Adipose tissue (tissue), 3 donors: ENCODE data around the gene SEC31A. TPM values are rescaled to one million over a fixed set of nuclear protein-coding genes. Genes with fewer than 3 reads are reported as not detected.
A peak's percentile ranks its signal among the peaks of the same experiment; 100 is the strongest.
"Not testable (repeated sequence)": the region's sequence is repeated elsewhere in the genome, so short reads cannot be mapped to it uniquely, and the experiment has no call there.

Source experiments
- H3K27ac ChIP-seq: one replicate; pipeline ENCODE4 v1.5.1; 2013; ENCODE audit warnings: low read depth, low read length
- WGBS, 3 donors: extraction: QIAGEN DNeasy Blood & Tissue Kit; methylation state at CpG; one replicate each; pipeline ENCODE4 v1.1.7; 2013; 5-methylcytosine and 5-hydroxymethylcytosine counted together
- polyA plus RNA-seq, 3 donors: library from polyadenylated mRNA; stranded (reverse); fragments of 200-250 nt; gene quantifications; one replicate each; pipeline ENCODE4 v1.2.3, GENCODE V29; 2013
- donor health status: healthy with polysubstance abuse.
- donor health status: Bipolar disorder and iron deficiency.
- donor health status: healthy.

SEC31A gene
- polyA plus RNA-seq = 100 to 1,000 TPM in 1 of 3 donors, 10 to 100 TPM in 2; 74.9 to 133 (median 92.4) TPM

DNA sequence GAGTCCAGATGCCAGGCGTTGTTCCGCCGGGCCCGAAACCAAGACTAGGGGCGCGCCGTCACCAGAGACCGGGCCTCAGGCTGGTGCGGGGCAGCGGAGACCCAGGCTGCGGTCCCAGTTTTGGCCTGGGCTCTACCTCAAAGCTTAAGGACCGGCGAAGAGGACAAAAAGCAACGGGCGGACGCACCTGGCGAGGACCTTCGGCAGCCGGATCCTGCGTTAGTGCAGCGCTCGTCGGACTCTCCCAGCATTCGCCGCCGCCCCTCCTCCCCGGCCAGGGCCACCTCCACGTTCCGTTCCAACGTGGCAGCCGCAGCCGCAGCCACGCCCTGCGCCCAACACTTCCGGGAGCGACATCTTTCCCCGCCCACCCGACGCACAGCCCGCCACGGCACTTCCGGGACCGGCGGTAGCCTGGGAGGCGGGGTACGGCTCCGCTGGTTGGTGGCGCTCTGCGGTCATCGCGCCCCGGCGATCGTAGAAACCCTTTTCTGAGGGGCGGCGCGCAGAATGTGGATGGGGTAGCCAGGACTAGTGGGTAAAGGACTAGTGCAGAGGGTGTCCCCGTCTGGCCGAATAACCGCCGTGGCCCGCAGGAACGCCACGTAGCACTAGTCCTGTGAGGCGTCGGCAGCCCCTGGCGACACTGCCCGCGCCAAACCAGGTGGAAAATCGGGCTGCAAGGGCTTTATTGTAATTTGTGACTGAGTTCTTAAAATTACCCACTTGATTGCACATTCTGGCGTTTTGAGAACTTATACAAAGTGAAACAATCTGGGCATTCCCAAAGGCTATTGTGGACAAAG lies at the start of gene SEC31A:
TSS of gene SEC31A (minus strand) at position 253 of the 806 bp plus-strand sequence. CDS start 9,217 bp downstream, outside the sequence.
- peak within 1 kb of the TSS; percentile 57 for H3K27ac ChIP-seq
- WGBS, 3 donors = 0 to 1% (median 1%) methylated on average over 67 to 71 of the region's 71 CpGs

GRCh38 chr4:82939414-82939813 lies 48.5 kb upstream of the SEC31A start:
- WGBS, 3 donors = 69 to 94% (median 90%) methylated on average over 2 of the region's 2 CpGs
- no peak overlapping the region for H3K27ac ChIP-seq

DNA sequence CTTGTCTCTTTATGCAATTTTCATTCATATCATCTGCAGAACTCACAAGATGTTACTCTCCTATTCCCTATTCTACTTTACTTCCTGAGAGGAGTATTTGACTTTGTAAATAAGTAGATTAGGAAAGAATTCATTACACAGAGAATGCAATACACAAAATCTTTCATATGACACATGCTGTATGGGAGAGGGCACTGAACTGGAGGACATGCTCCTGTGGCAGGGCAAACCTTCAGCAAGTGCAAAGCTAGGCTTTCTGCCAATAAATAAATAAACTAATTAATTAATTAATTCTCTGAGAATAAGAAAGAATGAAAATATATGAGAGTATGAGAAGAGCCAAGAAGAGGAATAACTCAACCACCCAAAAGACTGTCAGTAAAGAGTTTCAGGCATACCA lies 43.5 kb upstream of the SEC31A start:
- no peak overlapping the region for H3K27ac ChIP-seq

- H3K27ac ChIP-seq = no peak overlapping the region
- WGBS, 3 donors = 81 to 89% (median 85%) methylated on average over 5 of the region's 5 CpGs
Observed at GRCh38 chr4:82930848-82931755, 40.1 kb upstream of the SEC31A start.

- H3K27ac ChIP-seq = no peak overlapping the region
Observed at GRCh38 chr4:82921795-82922194, 30.8 kb upstream of the SEC31A start.

- 74 to 84% (median 84%) methylated on average over 2 of the region's 2 CpGs for WGBS, 3 donors
- no peak overlapping the region for H3K27ac ChIP-seq
Observed at GRCh38 chr4:82919386-82919785, 28.4 kb upstream of the SEC31A start.

GRCh38 chr4:82918091-82918490 lies 27.1 kb upstream of the SEC31A start:
- WGBS, 3 donors = 84 to 98% (median 93%) methylated on average over 7 of the region's 7 CpGs
- H3K27ac ChIP-seq = no peak overlapping the region

GRCh38 chr4:82913968-82914367 lies 23.0 kb upstream of the SEC31A start:
- not testable (repeated sequence) for H3K27ac ChIP-seq
- 98 to 100% (median 98%) methylated on average over 2 of the region's 2 CpGs for WGBS, 3 donors

- H3K27ac ChIP-seq = no peak overlapping the region
- WGBS, 3 donors = 45 to 50% (median 50%) methylated on average over 2 of the region's 2 CpGs
Observed at GRCh38 chr4:82913305-82913704, 22.4 kb upstream of the SEC31A start.

- no peak overlapping the region for H3K27ac ChIP-seq
- 51 to 84% (median 74%) methylated on average over 1 of the region's 1 CpG for WGBS, 3 donors
Observed at GRCh38 chr4:82909326-82909725, 18.4 kb upstream of the SEC31A start.

- no peak overlapping the region for H3K27ac ChIP-seq
- WGBS, 3 donors = 91 to 94% (median 93%) methylated on average over 3 of the region's 3 CpGs
Observed at GRCh38 chr4:82906469-82906868, 15.5 kb upstream of the SEC31A start.

- H3K27ac ChIP-seq = no peak overlapping the region
- 67 to 94% (median 68%) methylated on average over 2 of the region's 2 CpGs for WGBS, 3 donors
Observed at GRCh38 chr4:82905205-82905604, 14.3 kb upstream of the SEC31A start.

DNA sequence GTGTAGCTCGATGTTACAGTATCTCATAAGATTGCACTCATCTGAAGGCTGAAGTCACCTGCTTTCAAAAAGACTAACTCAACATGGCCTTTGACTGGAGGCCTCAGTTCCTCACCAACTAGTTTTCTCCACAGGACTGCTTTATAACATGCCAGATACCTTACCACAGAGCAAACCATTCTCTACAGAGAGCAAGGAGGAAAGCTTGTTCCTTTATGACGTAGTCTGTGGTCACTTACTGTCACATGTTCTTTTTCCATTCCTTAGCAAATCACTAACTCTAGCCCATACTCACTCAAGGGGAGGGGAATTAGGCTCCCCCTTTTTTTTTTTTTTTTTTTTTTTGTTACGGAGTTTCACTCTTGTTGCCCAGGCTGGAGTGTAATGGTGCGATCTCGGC lies 12.8 kb upstream of the SEC31A start:
- no peak overlapping the region for H3K27ac ChIP-seq
- WGBS, 3 donors = 86 to 91% (median 88%) methylated on average over 5 of the region's 5 CpGs

DNA sequence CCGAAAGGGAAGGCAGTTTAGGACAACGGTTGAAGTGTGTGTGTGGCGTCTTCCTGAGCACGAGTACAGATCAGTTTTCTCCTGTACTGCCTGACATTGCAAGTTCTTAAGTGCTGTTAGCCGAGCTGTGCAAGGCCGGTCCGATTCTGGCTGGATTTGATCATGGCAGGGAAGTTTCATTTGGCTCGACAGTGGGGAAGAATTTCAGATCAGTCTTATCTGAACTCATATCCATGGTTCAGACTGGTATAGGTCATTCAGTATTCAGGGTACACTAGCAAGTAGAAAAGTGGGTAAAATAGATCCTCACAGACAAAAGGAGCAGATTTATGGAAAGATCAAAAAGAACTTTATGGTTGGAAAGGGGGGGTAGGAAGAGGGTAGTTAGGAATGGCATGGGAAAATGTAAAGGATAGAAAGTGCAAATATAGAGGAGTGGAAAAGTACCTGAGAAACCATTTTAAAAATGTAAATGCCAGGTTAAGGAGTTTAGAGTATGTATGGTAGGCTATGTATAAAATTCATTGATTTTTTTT lies 10.3 kb upstream of the SEC31A start:
- 0 to 1% (median 1%) methylated on average over 8 of the region's 8 CpGs for WGBS, 3 donors
- peak overlapping the region; percentile 98 for H3K27ac ChIP-seq

DNA sequence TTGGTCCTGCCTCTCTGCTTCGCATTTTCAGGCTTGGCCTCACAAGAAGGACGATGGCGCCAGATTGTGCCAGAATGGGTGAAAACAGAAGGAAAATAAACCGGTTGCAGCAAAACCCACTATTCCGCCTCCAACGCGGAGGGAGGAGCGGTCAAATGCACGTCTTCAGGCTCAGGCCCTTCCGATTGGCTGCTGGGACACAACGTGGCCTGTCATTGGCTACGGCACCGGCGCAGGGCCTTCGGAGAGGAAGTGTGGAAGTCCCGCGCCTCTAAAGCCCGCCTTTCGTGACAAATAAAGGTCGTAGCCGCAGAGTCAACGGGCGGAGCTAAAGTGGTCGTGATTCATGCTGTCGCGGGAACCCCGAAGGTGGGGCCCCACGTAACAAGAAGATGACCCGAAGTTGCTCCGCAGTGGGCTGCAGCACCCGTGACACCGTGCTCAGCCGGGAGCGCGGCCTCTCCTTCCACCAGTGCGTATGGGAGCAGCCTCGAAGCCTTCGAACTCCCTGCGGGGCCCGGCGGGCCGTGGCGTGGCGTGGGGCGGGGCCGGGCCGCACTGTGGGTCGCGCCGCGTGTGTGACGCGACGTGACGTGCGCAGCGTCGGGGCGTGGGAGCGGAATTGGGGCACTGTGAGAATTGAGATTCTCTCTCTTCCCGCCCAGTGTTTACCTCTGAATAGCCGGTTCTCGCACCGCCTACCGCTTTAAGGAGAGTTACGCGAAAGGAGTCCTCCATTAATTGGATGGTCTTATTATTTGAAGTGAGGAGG lies 9.6 kb upstream of the SEC31A start, which contains the start of gene THAP9:
TSS of gene THAP9 (plus strand) at position 325 of the 772 bp plus-strand sequence. CDS start at position 393, 68 bp downstream.
- peak within 1 kb of the TSS; percentile 98 for H3K27ac ChIP-seq
- WGBS, 3 donors = 0 to 1% (median 0%) methylated on average over 67 of the region's 67 CpGs

DNA sequence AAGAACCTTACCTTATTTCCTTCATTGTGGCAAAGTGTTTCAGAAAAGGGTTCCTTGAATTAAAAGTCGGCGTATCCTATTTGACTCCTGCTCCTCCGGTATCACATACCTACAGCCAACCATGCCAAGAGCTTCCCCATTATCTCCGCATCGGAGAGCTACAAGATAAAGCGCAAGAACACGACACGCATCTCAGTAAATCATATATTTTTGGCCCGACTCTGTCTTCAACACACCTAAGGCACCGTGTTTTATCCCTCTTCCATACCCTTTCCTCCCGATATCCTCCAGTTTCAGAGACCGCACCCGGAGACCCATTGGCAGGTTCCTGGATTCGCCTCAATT lies 9.1 kb upstream of the SEC31A start:
- 0 to 1% (median 0%) methylated on average over 14 of the region's 14 CpGs for WGBS, 3 donors
- H3K27ac ChIP-seq = peak overlapping the region; percentile 86

- H3K27ac ChIP-seq = peak overlapping the region; percentile 86
- WGBS, 3 donors = 0 to 2% (median 1%) methylated on average over 4 of the region's 4 CpGs
Observed at GRCh38 chr4:82899374-82900065, 8.6 kb upstream of the SEC31A start.
